Kidney epithelial cell (primary cell): ENCODE data around the gene TRABD. TPM values are rescaled to one million over a fixed set of nuclear protein-coding genes. Genes with fewer than 3 reads are reported as not detected.
"Not testable (repeated sequence)": the region's sequence is repeated elsewhere in the genome, so short reads cannot be mapped to it uniquely, and the experiment has no call there.

ENCODE experiments used
- DNase-seq: peaks from one replicate; pipeline ENCODE4 v3.0.0-alpha.2; 2010; ENCODE audit warnings: low read depth
- H3K27me3 ChIP-seq: 2 replicates; pipeline ENCODE4 v1.6.0; 2011; ENCODE audit warnings: low read length; ENCODE audit not compliant: control insufficient read depth, insufficient read depth
- H3K36me3 ChIP-seq: 2 replicates; pipeline ENCODE4 v1.5.1; 2011; ENCODE audit warnings: low read length; ENCODE audit not compliant: control insufficient read depth, insufficient read depth
- H3K4me3 ChIP-seq: 2 replicates; pipeline ENCODE4 v1.5.1; 2011; ENCODE audit warnings: low read depth, mild to moderate bottlenecking, control low read depth, low read length
- total RNA-seq: library from RNA; depleted of rRNA; stranded (reverse); fragments of >200 nt; gene quantifications from 2 replicates; pipeline ENCODE4 v1.2.3, GENCODE V29; 2015
- TF ChIP-seq, protein P1 (sequence below): IDR thresholded peaks from 2 replicates; pipeline ENCODE4 v1.5.1; 2011; ENCODE audit warnings: mild to moderate bottlenecking, moderate library complexity, low read length, control low read depth, inconsistent platforms; ENCODE audit not compliant: insufficient read depth, poor library complexity, severe bottlenecking

The TRABD gene, protein sequence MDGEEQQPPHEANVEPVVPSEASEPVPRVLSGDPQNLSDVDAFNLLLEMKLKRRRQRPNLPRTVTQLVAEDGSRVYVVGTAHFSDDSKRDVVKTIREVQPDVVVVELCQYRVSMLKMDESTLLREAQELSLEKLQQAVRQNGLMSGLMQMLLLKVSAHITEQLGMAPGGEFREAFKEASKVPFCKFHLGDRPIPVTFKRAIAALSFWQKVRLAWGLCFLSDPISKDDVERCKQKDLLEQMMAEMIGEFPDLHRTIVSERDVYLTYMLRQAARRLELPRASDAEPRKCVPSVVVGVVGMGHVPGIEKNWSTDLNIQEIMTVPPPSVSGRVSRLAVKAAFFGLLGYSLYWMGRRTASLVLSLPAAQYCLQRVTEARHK
- 60.2 and 73.5 TPM in 2 replicates for total RNA-seq

DNA sequence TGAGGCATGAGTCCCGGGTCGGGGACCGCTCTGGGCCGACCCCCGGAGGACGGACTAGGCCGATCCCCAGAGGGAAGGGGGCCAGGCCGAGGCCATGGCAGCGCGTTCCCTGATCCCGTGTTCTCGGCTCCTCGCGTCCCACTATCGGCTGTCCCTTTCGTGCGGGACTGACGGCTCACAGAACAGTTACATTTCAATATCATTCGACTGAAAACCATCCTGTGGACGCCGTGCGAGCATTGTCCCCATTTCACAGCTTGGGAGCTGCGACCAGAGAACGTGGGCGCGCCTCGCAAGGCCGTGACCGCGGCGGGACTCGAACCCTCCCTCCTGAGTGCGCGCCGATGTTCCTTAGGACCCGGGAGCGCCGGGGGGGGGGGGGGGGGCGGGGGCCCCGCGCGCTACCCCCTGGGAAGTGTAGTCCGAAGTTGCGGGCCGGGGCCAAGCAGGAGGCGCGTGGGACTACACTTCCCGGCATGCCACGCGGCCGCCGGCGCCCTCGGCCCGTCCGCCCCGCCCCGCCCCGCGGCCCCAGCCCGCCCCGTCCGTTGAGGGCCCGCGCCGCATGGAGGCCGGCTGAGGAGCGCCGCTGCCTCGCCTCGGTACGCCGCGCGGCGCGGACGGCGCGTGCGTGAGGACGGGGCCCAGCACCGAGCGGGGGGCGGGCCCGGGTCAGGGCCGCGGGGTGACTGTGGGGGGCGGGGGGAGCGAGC lies at the start of gene TRABD:
Gene TRABD (plus strand): TSS at position 539 of the 713 bp plus-strand sequence. CDS start 7,148 bp downstream, outside the sequence.
- no peak for DNase-seq
- Histone ChIP-seq H3K4me3 (peak within 1 kb of the TSS; percentile 79), H3K36me3 (no peaks in the 10 kb centered on the region), H3K27me3 (no peaks in the 10 kb centered on the region)
- TF ChIP-seq, protein P1, sequence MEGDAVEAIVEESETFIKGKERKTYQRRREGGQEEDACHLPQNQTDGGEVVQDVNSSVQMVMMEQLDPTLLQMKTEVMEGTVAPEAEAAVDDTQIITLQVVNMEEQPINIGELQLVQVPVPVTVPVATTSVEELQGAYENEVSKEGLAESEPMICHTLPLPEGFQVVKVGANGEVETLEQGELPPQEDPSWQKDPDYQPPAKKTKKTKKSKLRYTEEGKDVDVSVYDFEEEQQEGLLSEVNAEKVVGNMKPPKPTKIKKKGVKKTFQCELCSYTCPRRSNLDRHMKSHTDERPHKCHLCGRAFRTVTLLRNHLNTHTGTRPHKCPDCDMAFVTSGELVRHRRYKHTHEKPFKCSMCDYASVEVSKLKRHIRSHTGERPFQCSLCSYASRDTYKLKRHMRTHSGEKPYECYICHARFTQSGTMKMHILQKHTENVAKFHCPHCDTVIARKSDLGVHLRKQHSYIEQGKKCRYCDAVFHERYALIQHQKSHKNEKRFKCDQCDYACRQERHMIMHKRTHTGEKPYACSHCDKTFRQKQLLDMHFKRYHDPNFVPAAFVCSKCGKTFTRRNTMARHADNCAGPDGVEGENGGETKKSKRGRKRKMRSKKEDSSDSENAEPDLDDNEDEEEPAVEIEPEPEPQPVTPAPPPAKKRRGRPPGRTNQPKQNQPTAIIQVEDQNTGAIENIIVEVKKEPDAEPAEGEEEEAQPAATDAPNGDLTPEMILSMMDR: no peak

DNA sequence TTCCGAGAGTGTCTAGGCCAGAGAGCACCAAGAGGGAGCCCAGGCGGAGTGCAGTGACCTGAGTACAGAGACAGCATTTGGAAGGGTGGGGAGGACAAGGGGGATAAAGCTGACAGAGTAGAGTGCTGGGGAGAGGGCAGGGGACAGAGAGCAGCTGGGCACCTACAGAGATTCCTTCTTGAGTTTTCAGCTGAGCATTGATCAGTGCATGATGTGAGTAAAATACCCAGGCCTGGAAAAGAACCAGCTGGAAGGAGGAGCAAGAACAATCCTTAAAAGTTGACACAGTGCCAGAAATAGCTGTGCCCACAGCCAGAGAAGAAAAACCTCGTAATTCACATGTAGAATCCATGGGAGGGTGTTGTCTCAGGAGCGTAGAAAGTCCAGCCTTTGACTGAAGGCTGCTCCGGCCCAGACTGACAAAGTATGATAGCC lies 49.1 kb upstream of the TRABD start:
- TF ChIP-seq, protein P1: no peak

DNA sequence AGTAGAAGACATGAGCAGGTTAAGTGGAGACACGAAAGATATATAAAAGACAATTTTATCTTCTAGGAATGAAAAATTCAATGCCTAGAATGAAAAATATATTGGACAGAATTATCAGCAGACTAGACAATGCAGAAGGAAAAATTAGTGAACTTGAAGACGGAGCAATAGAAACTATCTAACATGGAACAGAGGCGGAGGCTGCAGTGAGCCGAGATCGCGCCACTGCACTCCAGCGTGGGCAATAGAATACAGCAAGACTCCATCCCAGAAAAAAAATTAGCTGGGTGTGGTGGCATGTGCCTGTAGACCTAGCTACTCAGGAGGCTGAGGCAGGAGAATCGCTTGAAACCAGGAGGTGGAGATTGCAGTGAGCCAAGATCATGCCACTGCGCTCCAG lies 48.4 kb upstream of the TRABD start:
- not testable (repeated sequence) for DNase-seq, H3K27me3 ChIP-seq, H3K4me3 ChIP-seq, H3K36me3 ChIP-seq

More for the DNA sequence above, 49.1 kb upstream of the TRABD start:
- H3K36me3 ChIP-seq: no peaks in the 10 kb centered on the region
- no peaks in the 10 kb centered on the region for H3K27me3 ChIP-seq
- DNase-seq: no peak
- no peak overlapping the region for H3K4me3 ChIP-seq

DNA sequence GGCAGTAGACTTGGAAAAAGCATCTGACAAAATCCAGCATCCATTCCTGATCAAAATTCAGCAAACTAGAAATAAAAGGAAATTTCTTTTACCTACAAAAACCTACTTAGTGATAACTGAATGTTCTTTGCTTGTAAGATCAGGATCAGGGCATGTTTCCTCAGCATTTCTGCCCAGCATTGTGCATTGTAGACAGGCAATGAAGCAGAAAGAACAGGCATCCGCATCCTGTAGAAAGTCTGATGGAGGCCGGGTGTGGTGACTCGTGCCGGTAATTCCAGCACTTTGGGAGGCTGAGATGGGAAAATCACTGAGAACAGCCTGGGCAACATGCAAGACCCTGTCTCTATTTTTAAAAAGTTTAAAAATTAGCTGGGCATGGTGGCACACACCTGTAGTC lies 47.7 kb upstream of the TRABD start:
- Histone ChIP-seq H3K27me3 (no peaks in the 10 kb centered on the region), H3K36me3 (no peaks in the 10 kb centered on the region), H3K4me3 (no peak overlapping the region)
- no peak for DNase-seq
- TF ChIP-seq, protein P1: no peak

DNA sequence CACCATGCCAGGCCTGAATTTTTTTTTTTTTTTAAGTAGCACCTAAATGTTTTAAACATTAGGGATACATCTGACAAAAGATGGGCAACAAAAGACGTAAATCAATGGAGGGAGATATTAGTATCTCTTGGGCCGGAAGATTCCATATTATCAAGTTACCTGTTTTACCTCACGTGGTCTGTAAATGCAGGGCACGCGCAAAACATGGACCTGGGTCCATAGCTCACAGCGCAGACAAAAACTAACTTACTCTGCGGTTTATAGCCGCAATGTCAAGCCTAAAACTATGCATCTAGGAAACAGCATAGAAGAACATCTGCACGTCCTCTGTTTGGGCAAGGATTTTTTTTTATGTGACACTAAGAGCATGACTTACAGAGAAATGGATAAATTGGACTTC lies 46.7 kb upstream of the TRABD start:
- DNase-seq: no peak
- Histone ChIP-seq H3K27me3 (peaks cover 4% of the 10 kb centered on the region), H3K36me3 (no peaks in the 10 kb centered on the region), H3K4me3 (no peak overlapping the region)
- TF ChIP-seq, protein P1: no peak

DNA sequence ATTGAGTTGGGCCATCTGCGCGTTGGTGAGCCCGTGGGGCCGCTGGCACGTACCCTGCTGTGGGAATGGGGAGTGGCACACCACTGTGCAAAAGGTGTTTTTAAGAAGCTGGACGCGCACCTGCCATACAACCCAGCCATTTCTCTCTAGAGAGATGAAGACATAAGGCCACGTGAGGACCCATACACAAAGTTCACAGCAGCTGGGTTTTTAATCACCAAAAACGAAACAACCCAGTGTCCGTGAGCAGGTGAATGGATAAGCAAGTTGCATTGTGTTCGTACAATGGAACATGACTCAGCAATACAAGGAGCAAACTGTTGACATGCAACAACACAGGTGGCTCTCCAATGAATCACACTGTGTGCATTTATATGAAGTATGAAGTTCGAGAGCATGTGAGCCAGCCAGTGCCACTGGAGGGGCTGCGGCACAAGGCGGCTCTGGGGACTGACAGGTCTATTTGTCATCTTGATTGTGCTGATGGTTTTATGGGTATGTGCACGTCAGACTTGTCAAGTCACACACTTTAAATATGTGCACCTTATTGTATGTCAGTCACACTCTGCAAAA lies 45.8 kb upstream of the TRABD start:
- no peak for DNase-seq
- TF ChIP-seq, protein P1: no peak
- peaks cover 6% of the 10 kb centered on the region for H3K27me3 ChIP-seq

More for the DNA sequence above, 45.8 kb upstream of the TRABD start:
- Histone ChIP-seq H3K36me3 (no peaks in the 10 kb centered on the region), H3K4me3 (no peak overlapping the region)
